GM12873 (cell line): Measurements from ENCODE around the gene CARS2.

Source experiments
- CTCF ChIP-seq: IDR thresholded peaks from 2 replicates; pipeline ENCODE4 v1.5.1; 2012; ENCODE audit warnings: low read depth, mild to moderate bottlenecking, moderate library complexity, low read length, control low read depth; ENCODE audit not compliant: insufficient read depth; ENCODE audit errors: missing control alignments

CARS2 gene

DNA sequence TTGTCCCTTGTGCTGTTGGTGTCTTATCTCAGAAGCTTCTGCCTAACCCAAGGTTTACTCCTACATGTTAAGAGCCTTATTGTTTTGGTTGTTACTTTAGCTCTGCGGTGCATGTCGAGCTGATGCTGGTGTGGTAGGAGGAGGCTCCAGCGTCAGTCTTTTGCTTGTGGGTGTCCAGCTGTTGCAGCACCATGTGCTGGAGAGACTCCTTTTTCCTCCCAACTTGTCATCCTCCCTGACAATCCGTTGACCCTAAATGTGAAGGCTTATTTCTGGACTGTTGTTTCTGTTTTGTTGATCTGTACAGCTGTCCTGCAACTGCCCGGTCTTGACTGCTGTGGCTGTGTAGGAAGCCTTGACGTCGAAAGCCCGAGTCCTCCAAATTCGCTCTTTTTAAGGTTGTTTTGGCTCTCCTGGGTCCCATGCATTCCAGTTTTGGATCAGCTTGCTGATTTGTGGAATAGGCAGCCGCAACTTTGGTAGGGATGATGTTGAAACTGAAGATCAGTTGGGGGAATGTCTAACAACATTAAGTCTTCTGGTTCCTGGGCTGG, 75.3 kb downstream of the CARS2 start:
- TF ChIP-seq CTCF = no peak

- no peak for TF ChIP-seq CTCF
These were observed 76.2 kb downstream of the CARS2 start for GRCh38 chr13:110629735-110630134.

DNA sequence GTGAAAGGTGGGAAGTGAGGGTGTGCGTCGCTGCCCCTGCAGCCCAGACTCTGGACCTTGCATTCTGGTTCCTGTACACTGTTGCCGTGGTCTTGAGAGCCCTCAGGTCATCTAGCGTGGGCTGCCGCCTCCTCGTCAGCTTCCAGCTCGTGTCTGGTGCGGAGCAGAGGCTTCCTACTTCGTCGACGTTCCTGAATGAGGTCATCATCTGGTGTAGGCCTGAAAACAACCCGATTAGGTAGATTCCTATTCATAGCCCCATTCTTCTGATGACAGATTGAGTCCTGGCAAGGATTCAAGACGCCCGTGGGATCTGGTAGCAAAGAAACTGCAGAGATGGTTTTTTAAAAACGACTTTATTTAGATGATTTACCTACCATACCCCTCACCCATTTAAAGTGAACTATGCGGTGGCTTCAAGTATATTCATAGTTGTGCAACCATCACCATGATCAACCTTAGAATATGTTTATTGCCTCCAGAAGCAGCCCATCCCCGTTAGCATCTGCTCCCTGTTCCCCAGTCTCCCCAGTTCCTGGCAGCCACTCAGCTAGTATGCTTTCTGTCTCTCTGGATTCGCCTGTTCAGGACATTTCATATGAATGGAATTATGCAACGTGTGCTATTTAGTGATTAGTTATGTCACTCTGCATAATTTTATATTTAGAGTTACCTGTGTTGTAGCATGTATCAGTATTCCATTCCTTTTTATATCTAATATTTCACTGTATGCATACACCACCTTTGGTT, 76.8 kb downstream of the CARS2 start:
- no peak for TF ChIP-seq CTCF

DNA sequence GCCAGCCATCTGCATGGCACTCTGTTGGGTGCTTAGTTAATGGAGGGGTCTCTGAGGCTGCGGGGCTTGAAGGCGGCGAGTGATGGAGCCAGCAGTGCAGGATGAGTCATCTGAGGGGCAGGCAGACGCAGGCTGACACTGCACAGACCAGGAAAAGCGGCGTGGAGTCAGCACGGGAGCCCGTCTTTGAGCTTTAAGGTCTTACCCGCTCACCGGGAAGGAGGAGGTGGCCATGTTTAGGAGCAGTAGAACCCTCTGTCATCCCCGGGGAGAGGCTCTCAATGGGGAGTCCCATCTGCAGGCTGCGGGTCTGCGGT, 77.5 kb downstream of the CARS2 start:
- TF ChIP-seq CTCF = no peak

- no peak for TF ChIP-seq CTCF
These were observed 78.0 kb downstream of the CARS2 start for GRCh38 chr13:110627761-110628476.

GRCh38 chr13:110627351-110627750, 78.6 kb downstream of the CARS2 start:
- TF ChIP-seq CTCF = no peak

- no peak for TF ChIP-seq CTCF
These were observed 79.4 kb downstream of the CARS2 start for GRCh38 chr13:110626521-110626920.
